Activated T-cell treated with anti-CD3 and anti-CD28 coated beads for 4 hours (primary cell): ENCODE data around the gene SLC5A10.
A peak's percentile ranks its signal among the peaks of the same experiment; 100 is the strongest.

ENCODE experiments used
- DNase-seq: peaks from one replicate; pipeline ENCODE4 v3.0.0-alpha.2; 2020

Gene SLC5A10

GRCh38 chr17:19004421-19005136 lies 52.6 kb downstream of the SLC5A10 start, which contains the start of gene FAM83G:
Gene FAM83G, minus strand, starts transcription at chr17:19004764. Its CDS starts 723 bp downstream, at chr17:19004041.
- DNase-seq, result peak; percentile 90

- no peak for DNase-seq
These were observed 53.3 kb downstream of the SLC5A10 start for GRCh38 chr17:19005137-19005773.

DNA sequence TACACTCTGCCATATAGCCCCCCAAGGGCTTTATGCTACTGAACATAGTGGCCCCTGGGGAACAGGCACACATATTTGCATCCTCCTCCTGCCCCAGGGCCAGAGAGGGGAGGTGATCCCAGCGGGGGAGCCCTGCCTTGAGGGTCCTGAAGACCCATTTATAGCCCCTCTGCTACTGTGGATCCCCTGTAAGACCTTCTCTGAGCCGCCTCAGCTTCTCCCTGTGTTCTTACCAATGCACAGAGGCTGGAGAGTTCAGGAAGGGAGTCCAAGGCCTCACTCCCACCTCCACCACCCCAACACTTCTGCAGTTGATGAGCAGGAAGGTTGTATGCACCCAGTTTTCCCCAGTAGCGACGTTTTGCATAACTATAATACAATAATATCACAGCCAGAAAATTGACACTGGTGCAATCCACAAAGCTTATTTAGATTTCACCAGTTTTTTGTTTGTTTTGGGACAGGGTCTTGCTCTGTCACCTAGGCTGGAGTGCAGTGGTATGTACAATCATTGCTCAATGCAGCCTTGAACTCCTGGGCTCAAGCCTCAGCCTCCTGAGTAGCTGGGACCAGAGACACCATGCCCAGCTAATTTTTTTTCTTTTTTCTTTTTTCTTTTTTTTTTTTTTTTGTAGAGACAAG lies 53.9 kb downstream of the SLC5A10 start:
- DNase-seq, result no peak

DNA sequence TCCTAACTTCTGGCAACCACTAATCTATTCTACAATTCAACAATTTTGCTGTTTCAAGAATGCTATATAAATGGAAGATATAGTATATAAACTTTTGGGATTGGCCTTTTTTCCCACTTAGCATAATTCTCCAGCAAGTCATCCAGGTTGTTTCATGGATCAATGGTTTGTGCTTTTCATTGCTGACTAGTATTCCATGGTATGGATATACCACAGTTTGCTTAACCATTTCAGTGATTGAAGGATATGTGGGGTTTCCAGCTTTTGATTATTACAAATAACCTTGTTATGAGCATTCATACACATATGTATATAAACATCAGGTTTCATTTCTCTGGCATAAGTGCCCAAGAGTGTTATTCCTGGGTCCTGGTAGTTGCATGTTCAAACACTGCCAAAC lies 54.7 kb downstream of the SLC5A10 start:
- DNase-seq, result no peak

- no peak for DNase-seq
These were observed 58.0 kb downstream of the SLC5A10 start for GRCh38 chr17:19009970-19010369.

DNA sequence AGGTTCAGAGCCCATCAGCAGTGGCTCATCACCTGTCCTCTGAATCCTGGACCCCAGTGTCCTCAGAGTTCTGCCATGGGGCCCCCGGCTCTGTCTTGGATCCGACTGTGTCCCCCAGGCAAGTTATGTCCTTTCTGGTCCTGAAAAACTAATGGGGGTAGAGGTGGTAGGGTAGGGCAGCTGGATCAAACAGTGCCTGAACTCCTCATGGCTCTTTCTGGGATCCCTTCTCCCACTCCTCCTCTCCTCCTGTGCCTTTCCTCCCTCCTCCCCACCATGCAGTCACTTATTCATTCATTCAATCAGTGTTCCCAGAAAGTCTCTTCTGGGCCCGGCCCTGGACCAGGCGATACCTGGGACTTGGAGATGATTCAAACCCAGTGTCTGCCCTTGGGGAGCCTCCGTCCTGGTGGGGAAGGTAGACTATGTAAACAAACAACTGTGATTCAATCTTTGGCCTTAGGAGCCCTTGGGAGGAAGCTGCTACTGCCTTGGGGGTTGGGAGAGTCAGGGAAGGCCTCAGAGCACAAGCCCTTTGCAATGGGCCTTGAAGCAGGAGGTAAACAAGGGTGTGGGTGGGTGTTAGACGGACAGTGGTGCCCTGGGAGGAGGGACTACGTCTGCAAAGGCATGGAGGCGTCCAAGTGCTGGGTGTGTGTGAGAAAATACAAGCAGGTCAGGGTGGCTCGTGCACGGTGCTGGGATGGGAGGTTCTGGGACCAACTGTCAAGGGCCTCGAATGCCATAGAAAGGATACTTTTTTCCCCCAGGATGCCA lies 59.0 kb downstream of the SLC5A10 start:
- DNase-seq, result no peak

DNA sequence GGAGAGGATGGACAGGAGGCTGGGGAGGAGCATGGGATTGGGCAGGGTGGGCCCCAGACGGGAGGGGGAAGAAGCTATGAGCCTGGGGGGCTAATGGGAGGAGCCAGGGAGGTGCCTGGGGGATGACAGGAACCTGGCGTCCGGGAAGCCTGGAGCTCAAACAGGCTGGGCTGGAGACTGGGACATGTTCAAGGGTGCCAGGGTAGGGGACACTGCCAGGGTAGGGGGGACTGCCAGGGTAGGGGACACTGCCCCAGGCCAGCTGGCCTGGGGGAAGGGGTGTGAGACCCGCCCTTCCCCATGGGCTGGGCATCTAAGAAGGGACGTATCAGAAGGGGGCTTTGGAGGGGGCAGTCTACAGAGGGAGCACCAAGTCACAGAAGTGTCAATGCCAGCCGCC lies 59.6 kb downstream of the SLC5A10 start:
- no peak for DNase-seq

- DNase-seq, result no peak
These were observed 60.5 kb downstream of the SLC5A10 start for GRCh38 chr17:19012171-19013080.

DNA sequence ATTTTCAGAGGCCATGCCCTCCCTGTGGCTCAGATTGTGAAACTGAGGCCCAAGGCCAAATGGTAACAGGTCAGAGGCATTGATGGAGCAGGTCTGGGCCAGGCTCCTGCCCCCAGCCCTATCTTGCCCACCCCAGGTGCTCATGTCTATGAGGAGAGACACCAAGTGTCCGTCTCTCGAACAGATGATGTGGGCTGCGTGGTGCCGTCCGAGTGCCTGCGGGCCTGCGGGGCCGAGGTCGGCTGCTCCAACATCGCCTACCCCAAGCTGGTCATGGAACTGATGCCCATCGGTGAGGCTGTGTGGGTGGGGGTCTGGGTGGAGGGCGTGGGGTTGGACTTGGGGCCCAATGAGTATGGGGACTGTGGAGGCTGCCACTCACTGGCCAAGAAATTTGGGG lies 61.3 kb downstream of the SLC5A10 start:
- DNase-seq, result no peak

GRCh38 chr17:19013806-19014627 lies 62.1 kb downstream of the SLC5A10 start:
- no peak for DNase-seq

- DNase-seq, result no peak
These were observed 62.8 kb downstream of the SLC5A10 start for GRCh38 chr17:19014628-19015215.

DNA sequence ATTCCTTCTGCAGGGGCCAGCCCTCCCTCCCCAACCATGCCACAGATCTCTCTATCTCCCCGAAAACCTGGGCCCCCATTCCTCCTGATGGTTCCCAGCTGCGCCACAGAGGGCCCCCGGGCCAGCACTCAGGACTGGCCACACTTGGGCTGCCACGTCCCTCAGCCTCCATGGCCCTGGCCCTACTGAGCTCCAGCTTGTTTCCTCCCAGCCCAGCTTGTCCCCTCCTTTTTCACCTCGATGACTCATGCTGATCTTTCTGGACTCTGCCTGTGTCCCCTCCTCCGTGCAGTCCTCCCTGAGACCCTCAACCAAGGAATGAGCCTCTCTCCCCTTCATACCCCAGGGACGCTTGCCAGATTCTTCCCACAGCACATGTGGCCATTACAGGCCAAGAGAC lies 63.5 kb downstream of the SLC5A10 start:
- no peak for DNase-seq

- DNase-seq, result no peak
These were observed 64.3 kb downstream of the SLC5A10 start for GRCh38 chr17:19016297-19016696.

- DNase-seq, result no peak
These were observed 64.9 kb downstream of the SLC5A10 start for GRCh38 chr17:19016881-19017280.

- no peak for DNase-seq
These were observed 65.4 kb downstream of the SLC5A10 start for GRCh38 chr17:19017401-19017800.

GRCh38 chr17:19017804-19018599 lies 66.0 kb downstream of the SLC5A10 start:
- DNase-seq, result no peak

- no peak for DNase-seq
These were observed 66.6 kb downstream of the SLC5A10 start for GRCh38 chr17:19018600-19018950.

- DNase-seq, result no peak
These were observed 67.3 kb downstream of the SLC5A10 start for GRCh38 chr17:19019041-19019941.

GRCh38 chr17:19020016-19020415 lies 68.1 kb downstream of the SLC5A10 start:
- no peak for DNase-seq
